SK-N-SH treated with all-trans-retinoic acid at 6 μM for 48 hours (cell line): ENCODE data around the gene PAPOLA.
"Not testable (repeated sequence)": the region's sequence is repeated elsewhere in the genome, so short reads cannot be mapped to it uniquely, and the experiment has no call there.

Experiments used
- ATAC-seq: fragments of 200-7000 bp; cut with Tn5 transposase; 3 replicates; pipeline ENCODE4 v1.9.1; 2020; ENCODE audit warnings: mild to moderate bottlenecking, moderate library complexity
- ARNTL ChIP-seq: fragments of 450-650 bp; formaldehyde crosslinking; IDR thresholded peaks from 2 replicates; pipeline ENCODE4 v1.5.0; 2020; ENCODE audit warnings: low read depth, mild to moderate bottlenecking, moderate library complexity, borderline replicate concordance
- BACH2 ChIP-seq: fragments of 250-450 bp; sonication (Bioruptor Pico); IDR thresholded peaks from 2 replicates; pipeline ENCODE4 v1.9.0; 2021; ENCODE audit warnings: mild to moderate bottlenecking, borderline replicate concordance
- CSDC2 ChIP-seq: fragments of 250-450 bp; sonication (Bioruptor Pico); IDR thresholded peaks from 2 replicates; pipeline ENCODE4 v1.5.0; 2020; ENCODE audit warnings: mild to moderate bottlenecking, moderate library complexity
- ESRRG ChIP-seq: fragments of 250-450 bp; sonication (Bioruptor Pico); IDR thresholded peaks from 2 replicates; pipeline ENCODE4 v1.6.1; 2021; ENCODE audit warnings: mild to moderate bottlenecking
- GLIS3 ChIP-seq: fragments of 250-450 bp; sonication (Bioruptor Pico); IDR thresholded peaks from 2 replicates; pipeline ENCODE4 v1.5.0; 2020; ENCODE audit warnings: mild to moderate bottlenecking, moderate library complexity
- ISL1 ChIP-seq: fragments of 250-450 bp; sonication (Bioruptor Pico); IDR thresholded peaks from 2 replicates; pipeline ENCODE4 v2.1.2; 2022; ENCODE audit warnings: mild to moderate bottlenecking, moderate library complexity
- OSR1 ChIP-seq: fragments of 250-450 bp; sonication (Bioruptor Pico); IDR thresholded peaks from 2 replicates; pipeline ENCODE4 v1.8.0; 2022; ENCODE audit warnings: moderate library complexity, mild to moderate bottlenecking, inconsistent platforms
- PPARA ChIP-seq: fragments of 250-450 bp; sonication (Bioruptor Pico); IDR thresholded peaks from 2 replicates; pipeline ENCODE4 v1.5.0; 2020; ENCODE audit warnings: mild to moderate bottlenecking, borderline replicate concordance
- RARB ChIP-seq: fragments of 250-450 bp; sonication (Bioruptor Pico); IDR thresholded peaks from 2 replicates; pipeline ENCODE4 v1.8.0; 2021; ENCODE audit warnings: mild to moderate bottlenecking, moderate library complexity
- SNAI2 ChIP-seq: fragments of 250-450 bp; sonication (Bioruptor Pico); IDR thresholded peaks from 2 replicates; pipeline ENCODE4 v1.5.0; 2020; ENCODE audit warnings: mild to moderate bottlenecking, moderate library complexity
- TCF4 ChIP-seq: fragments of 250-450 bp; sonication (Bioruptor Pico); IDR thresholded peaks from 2 replicates; pipeline ENCODE4 v1.8.0; 2021; ENCODE audit warnings: mild to moderate bottlenecking, moderate library complexity, borderline replicate concordance
- TOX ChIP-seq: fragments of 250-450 bp; sonication (Bioruptor Pico); IDR thresholded peaks from 2 replicates; pipeline ENCODE4 v1.8.0; 2021; ENCODE audit warnings: mild to moderate bottlenecking, moderate library complexity, borderline replicate concordance
- ZC3H10 ChIP-seq: fragments of 250-450 bp; sonication (Bioruptor Pico); IDR thresholded peaks from 2 replicates; pipeline ENCODE4 v1.5.1; 2021; ENCODE audit warnings: mild to moderate bottlenecking, moderate library complexity
- ZFP3 ChIP-seq: fragments of 250-450 bp; sonication (Bioruptor Pico); IDR thresholded peaks from 2 replicates; pipeline ENCODE4 v1.5.0; 2020; ENCODE audit warnings: mild to moderate bottlenecking, moderate library complexity
- ZFP30 ChIP-seq: fragments of 450-650 bp; formaldehyde crosslinking; IDR thresholded peaks from 2 replicates; pipeline ENCODE4 v1.5.0; 2022; ENCODE audit warnings: mild to moderate bottlenecking, moderate library complexity
- ZNF565 ChIP-seq: fragments of 450-650 bp; formaldehyde crosslinking; conservative IDR thresholded peaks from 2 replicates; pipeline ENCODE4 v1.5.0; 2020; ENCODE audit warnings: low read depth, mild to moderate bottlenecking, moderate library complexity
- ZNF70 ChIP-seq: fragments of 450-650 bp; formaldehyde crosslinking; IDR thresholded peaks from 2 replicates; pipeline ENCODE4 v1.5.0; 2020; ENCODE audit warnings: mild to moderate bottlenecking, moderate library complexity
- TF ChIP-seq, protein P1 (sequence below): fragments of 250-450 bp; sonication (Bioruptor Pico); IDR thresholded peaks from 2 replicates; pipeline ENCODE4 v1.8.0; 2021; ENCODE audit warnings: low read depth, mild to moderate bottlenecking, moderate library complexity, borderline replicate concordance
- TF ChIP-seq, protein P2 (sequence below): fragments of 250-450 bp; sonication (Bioruptor Pico); IDR thresholded peaks from 2 replicates; pipeline ENCODE4 v1.5.0; 2020; ENCODE audit warnings: mild to moderate bottlenecking, moderate library complexity
- TF ChIP-seq, protein P3 (sequence below): fragments of 250-450 bp; sonication (Bioruptor Pico); IDR thresholded peaks from 2 replicates; pipeline ENCODE4 v1.5.1; 2021; ENCODE audit warnings: mild to moderate bottlenecking, moderate library complexity
- TF ChIP-seq, protein P4 (sequence below): fragments of 250-450 bp; sonication (Bioruptor Pico); IDR thresholded peaks from 2 replicates; pipeline ENCODE4 v1.5.1; 2020; ENCODE audit warnings: low read depth, mild to moderate bottlenecking, moderate library complexity

Gene PAPOLA

DNA sequence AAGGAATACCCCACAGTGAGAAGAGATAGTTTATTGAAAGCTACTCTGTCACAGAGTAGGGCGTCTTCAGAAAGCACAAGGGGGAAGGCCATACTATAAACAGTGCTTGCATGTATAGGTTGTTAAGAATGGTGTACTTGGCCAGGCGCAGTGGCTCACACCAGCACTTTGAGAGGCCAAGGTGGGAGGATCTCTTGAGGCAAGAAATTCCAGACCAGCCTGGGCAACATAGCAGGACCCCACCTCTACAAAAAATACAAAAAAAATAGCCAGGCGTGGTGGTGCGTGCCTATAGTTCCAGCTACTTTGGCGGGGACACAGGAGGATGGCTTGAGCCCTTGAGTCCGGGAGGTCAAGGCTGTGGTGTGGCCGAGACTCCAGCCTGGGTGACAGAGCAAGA lies 38.0 kb upstream of the PAPOLA start (continued):
- TF ChIP-seq, protein P1, sequence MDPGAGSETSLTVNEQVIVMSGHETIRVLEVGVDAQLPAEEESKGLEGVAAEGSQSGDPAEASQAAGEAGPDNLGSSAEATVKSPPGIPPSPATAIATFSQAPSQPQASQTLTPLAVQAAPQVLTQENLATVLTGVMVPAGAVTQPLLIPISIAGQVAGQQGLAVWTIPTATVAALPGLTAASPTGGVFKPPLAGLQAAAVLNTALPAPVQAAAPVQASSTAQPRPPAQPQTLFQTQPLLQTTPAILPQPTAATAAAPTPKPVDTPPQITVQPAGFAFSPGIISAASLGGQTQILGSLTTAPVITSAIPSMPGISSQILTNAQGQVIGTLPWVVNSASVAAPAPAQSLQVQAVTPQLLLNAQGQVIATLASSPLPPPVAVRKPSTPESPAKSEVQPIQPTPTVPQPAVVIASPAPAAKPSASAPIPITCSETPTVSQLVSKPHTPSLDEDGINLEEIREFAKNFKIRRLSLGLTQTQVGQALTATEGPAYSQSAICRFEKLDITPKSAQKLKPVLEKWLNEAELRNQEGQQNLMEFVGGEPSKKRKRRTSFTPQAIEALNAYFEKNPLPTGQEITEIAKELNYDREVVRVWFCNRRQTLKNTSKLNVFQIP (CRISPR knock-in tag): no peak

DNA sequence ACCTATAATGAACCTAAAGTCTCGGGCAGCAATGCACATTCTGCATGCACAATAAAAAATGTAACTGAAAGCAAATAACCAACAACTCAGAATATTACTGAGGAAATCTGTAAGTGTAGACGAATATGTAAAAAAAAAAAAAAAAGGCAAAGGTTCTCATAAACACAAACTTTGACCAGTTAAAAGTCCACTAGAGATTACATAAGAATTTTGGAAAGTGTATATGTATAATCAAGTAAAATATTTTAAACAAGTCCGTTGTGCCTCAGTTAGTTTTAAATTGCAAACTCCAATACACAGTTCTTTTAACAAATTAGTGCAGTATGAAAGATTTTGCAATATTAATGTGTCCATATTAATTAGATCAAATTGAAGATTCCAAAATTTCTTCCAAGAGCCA lies 35.3 kb upstream of the PAPOLA start:
- ATAC-seq: no peak
- no peak for TF ChIP-seq ARNTL
- no peak for TF ChIP-seq BACH2 (CRISPR knock-in tag)
- TF ChIP-seq ZFP3 (CRISPR knock-in tag): no peak
- TF ChIP-seq ZNF70 (CRISPR knock-in tag): no peak
- TF ChIP-seq PPARA (CRISPR knock-in tag): no peak
- no peak for TF ChIP-seq ISL1 (CRISPR knock-in tag)
- TF ChIP-seq TCF4 (CRISPR knock-in tag): no peak
- TF ChIP-seq CSDC2: no peak
- TF ChIP-seq, protein P1 (CRISPR knock-in tag): no peak
- no peak for TF ChIP-seq RARB (CRISPR knock-in tag)
- TF ChIP-seq, protein P2, sequence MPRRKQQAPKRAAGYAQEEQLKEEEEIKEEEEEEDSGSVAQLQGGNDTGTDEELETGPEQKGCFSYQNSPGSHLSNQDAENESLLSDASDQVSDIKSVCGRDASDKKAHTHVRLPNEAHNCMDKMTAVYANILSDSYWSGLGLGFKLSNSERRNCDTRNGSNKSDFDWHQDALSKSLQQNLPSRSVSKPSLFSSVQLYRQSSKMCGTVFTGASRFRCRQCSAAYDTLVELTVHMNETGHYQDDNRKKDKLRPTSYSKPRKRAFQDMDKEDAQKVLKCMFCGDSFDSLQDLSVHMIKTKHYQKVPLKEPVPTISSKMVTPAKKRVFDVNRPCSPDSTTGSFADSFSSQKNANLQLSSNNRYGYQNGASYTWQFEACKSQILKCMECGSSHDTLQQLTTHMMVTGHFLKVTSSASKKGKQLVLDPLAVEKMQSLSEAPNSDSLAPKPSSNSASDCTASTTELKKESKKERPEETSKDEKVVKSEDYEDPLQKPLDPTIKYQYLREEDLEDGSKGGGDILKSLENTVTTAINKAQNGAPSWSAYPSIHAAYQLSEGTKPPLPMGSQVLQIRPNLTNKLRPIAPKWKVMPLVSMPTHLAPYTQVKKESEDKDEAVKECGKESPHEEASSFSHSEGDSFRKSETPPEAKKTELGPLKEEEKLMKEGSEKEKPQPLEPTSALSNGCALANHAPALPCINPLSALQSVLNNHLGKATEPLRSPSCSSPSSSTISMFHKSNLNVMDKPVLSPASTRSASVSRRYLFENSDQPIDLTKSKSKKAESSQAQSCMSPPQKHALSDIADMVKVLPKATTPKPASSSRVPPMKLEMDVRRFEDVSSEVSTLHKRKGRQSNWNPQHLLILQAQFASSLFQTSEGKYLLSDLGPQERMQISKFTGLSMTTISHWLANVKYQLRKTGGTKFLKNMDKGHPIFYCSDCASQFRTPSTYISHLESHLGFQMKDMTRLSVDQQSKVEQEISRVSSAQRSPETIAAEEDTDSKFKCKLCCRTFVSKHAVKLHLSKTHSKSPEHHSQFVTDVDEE (CRISPR knock-in tag): no peak
- no peak for TF ChIP-seq GLIS3 (CRISPR knock-in tag)
- TF ChIP-seq OSR1: no peak
- TF ChIP-seq, protein P3, sequence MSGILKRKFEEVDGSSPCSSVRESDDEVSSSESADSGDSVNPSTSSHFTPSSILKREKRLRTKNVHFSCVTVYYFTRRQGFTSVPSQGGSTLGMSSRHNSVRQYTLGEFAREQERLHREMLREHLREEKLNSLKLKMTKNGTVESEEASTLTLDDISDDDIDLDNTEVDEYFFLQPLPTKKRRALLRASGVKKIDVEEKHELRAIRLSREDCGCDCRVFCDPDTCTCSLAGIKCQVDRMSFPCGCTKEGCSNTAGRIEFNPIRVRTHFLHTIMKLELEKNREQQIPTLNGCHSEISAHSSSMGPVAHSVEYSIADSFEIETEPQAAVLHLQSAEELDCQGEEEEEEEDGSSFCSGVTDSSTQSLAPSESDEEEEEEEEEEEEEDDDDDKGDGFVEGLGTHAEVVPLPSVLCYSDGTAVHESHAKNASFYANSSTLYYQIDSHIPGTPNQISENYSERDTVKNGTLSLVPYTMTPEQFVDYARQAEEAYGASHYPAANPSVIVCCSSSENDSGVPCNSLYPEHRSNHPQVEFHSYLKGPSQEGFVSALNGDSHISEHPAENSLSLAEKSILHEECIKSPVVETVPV (CRISPR knock-in tag): no peak
- no peak for TF ChIP-seq ZC3H10
- TF ChIP-seq ZFP30 (CRISPR knock-in tag): no peak
- no peak for TF ChIP-seq TOX
- TF ChIP-seq ESRRG (CRISPR knock-in tag): no peak
- TF ChIP-seq ZNF565: no peak

DNA sequence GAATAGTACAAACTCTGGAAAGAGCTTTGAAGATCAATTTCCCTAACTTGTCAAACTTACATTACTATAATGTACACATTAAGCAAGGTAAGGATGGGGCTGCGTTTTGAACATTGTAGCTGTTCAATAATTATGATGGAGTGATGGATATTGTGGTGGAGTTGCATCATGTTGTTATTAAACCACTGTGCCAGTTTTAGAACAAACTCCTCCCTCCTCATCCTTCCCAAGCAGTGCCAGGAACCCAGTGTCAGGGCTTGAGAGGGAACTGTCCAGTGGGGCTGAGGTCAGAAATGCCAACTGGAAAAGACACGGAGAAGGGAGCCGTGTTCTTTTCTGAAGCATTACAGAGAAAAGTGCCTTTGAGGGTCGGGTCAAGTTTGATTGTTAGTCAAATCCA lies 31.9 kb upstream of the PAPOLA start:
- no peak for TF ChIP-seq TOX
- no peak for TF ChIP-seq TCF4 (CRISPR knock-in tag)
- TF ChIP-seq ARNTL: no peak
- TF ChIP-seq PPARA (CRISPR knock-in tag): no peak
- no peak for TF ChIP-seq ZFP3 (CRISPR knock-in tag)
- no peak for TF ChIP-seq ESRRG (CRISPR knock-in tag)
- TF ChIP-seq, protein P4, sequence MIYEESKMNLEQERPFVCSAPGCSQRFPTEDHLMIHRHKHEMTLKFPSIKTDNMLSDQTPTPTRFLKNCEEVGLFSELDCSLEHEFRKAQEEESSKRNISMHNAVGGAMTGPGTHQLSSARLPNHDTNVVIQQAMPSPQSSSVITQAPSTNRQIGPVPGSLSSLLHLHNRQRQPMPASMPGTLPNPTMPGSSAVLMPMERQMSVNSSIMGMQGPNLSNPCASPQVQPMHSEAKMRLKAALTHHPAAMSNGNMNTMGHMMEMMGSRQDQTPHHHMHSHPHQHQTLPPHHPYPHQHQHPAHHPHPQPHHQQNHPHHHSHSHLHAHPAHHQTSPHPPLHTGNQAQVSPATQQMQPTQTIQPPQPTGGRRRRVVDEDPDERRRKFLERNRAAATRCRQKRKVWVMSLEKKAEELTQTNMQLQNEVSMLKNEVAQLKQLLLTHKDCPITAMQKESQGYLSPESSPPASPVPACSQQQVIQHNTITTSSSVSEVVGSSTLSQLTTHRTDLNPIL: no peak
- TF ChIP-seq SNAI2 (CRISPR knock-in tag): no peak
- TF ChIP-seq, protein P3 (CRISPR knock-in tag): no peak
- ATAC-seq: no peak

DNA sequence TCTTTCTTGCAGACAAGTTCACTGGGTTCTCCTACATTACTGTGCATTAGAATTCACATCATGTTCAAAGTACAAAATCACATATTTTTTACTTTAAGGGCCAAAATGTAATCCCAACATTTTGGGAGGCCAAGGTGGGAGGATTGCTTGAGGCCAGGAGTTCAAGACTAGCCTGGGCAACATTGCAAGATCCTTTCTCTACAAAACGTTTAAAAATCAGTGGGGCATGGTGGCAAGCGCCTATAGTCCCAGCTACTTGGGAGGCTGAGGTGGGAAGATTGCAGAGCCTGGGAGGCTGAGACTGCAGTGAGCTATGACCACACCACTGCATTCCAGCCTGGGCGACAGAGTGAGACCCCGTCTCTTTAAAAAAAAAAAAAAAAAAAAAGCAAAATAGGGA lies 31.2 kb upstream of the PAPOLA start:
- not testable (repeated sequence) for ATAC-seq
